LHCN-M2 (cell line): ENCODE measurements around the gene CD200R1L. TPM values are rescaled to one million over a fixed set of nuclear protein-coding genes. Genes with fewer than 3 reads are reported as not detected.
"Not testable (repeated sequence)": the region's sequence is repeated elsewhere in the genome, so short reads cannot be mapped to it uniquely, and the experiment has no call there.

Experiments
- DNase-seq: peaks from one replicate; pipeline ENCODE4 v3.0.0-alpha.2; 2012; ENCODE audit warnings: low read depth
- polyA plus RNA-seq: library from polyadenylated mRNA; unstranded; fragments of >200 nt; gene quantifications from one replicate; pipeline ENCODE4 v1.2.1, GENCODE V29; 2012; ENCODE audit warnings: missing spikeins
- total RNA-seq: library from RNA; depleted of rRNA; stranded (reverse); fragments of >200 nt; gene quantifications from 2 replicates; pipeline ENCODE4 v1.2.3, GENCODE V29; 2014; rRNA removed

The CD200R1L gene
- not detected in 2 replicates for total RNA-seq
- 0.06 TPM for polyA plus RNA-seq

DNA sequence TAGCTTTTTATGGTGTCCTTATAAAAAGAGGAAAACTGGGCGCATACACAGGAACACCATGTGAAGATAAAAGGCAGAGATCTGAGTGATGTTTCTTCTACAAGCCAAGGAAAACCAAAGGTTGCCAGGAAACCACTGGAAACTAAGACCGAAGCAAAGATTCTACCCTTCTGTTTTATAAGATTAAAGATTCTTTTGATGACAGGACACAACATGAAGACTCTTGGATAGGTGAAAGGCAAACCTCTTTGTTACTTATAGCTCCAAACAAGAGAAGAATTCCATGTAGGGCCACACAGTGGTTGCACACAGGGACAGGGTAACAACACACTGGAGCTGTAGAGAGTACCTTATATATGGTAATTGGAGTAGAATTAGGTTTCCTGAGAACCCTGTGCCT, at the start of gene CD200R1L:
Gene CD200R1L (minus strand): TSS at position 101 of the 400 bp plus-strand sequence. CDS start 17,497 bp downstream, outside the sequence.
- DNase-seq: no peak

DNA sequence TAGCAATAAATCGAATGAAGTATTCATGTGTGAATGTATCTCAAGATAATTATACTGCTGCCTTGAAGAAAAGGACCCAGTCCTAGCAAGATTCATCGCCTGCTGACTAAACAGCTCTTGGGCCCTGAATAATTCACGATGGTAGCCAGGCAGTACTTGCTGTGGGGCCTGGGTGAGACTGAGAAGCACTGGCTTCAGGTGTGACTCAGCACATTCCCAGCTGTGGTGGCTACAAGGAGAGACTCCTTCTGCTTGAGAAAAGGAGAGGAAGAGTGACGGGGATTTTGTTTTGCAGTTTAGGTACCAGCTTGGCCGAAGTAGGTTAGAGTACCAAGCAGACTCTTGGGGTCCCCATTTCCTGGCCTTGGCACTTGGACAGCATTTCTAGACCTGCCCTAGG, 47.6 kb upstream of the CD200R1L start:
- peak; percentile 83 for DNase-seq

GRCh38 chr3:112889357-112889756, 42.7 kb upstream of the CD200R1L start:
- DNase-seq: no peak

DNA sequence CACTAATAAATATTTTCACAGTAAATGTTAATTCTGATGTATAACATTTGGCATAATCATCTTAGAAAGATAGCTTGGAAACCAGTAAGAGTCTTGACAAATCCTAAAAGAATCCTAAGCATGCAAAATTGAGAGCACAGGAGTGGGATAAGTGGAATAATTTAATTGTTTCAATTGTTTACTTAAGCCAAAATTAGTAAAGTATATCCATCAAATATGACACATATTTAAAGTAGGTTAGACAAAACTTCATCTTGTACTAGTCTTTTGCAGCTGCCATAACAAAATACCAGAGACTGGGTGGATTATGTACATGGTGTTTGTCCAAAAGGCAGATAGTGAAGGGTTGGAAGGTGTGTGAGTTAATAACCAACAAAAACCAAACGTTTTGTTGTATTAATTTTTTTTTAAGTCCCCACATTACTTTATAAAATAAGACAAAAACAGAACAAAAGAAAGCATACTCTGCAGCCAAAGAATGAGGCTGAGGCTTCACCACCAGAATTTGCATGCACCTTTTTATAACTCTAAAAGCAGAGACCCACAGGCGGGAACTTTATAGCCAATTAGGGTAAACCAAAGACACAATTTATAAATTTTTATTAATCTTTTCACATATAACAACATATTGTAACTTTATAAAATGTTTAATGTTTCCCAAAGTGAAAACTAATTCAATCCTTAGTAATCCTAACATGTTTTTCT, 41.9 kb upstream of the CD200R1L start:
- peak; percentile 59 for DNase-seq

- DNase-seq: no peak
Observed at GRCh38 chr3:112884678-112885290, 38.1 kb upstream of the CD200R1L start.

- DNase-seq: no peak
Observed at GRCh38 chr3:112881891-112882290, 35.2 kb upstream of the CD200R1L start.

DNA sequence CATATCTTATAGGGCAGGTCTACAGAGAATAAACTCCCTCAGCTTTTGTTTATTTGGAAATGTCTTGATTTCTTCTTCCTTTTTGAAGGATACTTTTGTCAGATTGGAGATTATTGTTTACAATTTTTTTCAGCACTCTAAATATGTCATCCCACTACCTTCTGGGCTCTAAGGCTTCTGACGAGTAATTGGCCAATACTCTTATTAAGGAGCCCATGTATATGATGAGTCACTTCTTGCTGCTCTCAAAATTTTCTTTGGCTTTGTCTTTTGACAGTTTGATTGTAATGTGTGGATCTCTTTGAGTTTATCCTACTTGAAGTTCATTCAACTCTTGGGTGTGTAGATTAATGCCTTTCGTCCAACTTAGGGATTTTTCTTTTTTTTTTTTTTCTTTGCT, 28.9 kb upstream of the CD200R1L start:
- no peak for DNase-seq

GRCh38 chr3:112874725-112875124, 28.1 kb upstream of the CD200R1L start:
- no peak for DNase-seq

GRCh38 chr3:112873632-112874031, 27.0 kb upstream of the CD200R1L start:
- DNase-seq: no peak

DNA sequence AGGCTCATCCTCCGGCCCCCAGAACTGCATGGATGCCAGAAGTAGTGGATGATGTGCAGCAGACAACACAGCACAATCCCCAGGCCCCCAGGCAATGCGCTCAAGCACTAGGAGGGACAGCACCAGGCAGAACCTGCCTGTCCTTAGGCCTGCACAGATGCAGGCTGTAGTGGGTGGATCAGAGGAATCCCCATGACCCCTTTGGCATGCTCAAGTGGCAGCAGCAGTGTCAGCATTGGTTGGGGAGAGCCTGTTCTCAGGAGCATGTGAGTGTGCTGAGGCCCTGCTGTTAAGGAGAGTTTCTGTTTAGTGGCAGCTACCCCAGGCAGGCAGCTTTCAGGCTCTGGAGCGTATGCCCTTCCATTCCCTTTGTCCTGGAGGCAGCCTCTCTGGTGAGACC, 25.1 kb upstream of the CD200R1L start:
- no peak for DNase-seq

GRCh38 chr3:112865757-112866156, 19.1 kb upstream of the CD200R1L start:
- no peak for DNase-seq

GRCh38 chr3:112860898-112861297, 14.2 kb upstream of the CD200R1L start:
- no peak for DNase-seq

DNA sequence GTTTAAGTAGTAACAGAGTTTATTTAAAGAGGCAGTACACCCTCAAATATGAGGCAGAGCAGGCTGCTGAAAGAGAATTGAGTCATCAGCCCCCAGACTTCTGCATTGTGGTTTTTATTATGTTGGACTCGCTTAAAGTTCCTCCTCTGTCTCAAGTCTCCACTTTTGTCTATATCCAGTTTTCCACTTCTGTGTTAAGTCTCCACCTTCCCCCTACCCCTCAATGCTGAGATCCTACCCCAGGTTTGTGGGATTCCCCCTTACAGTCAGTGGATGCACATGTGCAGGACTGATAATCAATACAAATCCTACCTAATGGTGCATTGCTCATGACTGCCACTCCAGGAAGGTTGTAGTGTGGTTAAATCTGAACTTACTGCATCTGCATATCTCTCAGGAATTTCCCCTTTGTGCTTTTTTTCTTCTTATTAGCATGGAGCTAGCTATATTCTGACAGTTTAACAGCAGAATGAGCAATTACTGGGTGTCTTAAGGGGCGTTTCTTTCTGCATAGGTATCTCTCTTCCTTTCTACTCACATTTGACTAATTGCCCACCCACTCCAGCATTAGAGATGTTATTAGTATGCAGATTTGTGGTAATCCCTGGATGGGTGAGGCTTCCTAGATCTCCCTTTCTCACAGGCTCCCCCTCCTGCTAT, 11.9 kb upstream of the CD200R1L start:
- peak; percentile 10 for DNase-seq

- no peak for DNase-seq
Observed at GRCh38 chr3:112857526-112857925, 10.9 kb upstream of the CD200R1L start.

- no peak for DNase-seq
Observed at GRCh38 chr3:112856537-112856936, 9.9 kb upstream of the CD200R1L start.

DNA sequence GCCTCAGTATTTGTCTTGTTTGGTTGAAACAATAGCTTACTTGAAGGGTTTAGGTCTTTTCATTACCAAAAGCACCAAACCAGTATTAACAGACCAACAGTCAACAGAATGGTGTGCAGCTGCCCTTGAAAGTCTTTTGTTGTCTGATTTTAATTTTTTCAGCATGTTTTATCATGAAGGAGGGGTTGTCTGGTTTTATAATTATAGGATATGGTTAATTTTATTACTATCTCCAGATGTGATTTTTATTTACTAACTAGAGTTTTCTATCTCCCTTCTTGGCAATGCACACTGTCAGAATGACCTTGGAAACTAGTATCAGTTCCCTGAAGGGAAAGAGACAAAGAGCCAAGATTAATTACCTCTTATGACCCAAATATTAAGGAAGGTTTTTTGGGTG, 9.2 kb upstream of the CD200R1L start:
- no peak for DNase-seq

GRCh38 chr3:112855074-112855473, 8.4 kb upstream of the CD200R1L start:
- not testable (repeated sequence) for DNase-seq

DNA sequence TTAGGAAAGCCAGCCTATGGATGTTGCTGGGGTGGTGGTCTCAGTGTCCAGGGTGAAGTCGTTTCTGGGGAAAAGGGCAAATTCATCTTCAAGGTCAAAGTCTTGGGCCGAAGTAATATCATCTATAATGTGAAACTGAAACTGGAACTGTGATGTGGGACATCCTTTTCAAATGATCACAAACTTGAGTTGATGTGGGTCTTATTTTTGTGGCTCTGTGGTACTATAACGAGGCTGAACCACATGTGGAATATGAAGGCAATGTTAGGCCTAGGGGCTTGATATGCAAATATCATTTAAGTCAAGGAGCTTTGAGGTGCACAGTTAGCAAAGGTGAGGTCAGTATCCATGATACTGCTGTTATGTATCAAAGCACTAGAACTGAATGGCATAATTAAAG, 1.5 kb upstream of the CD200R1L start:
- no peak for DNase-seq

DNA sequence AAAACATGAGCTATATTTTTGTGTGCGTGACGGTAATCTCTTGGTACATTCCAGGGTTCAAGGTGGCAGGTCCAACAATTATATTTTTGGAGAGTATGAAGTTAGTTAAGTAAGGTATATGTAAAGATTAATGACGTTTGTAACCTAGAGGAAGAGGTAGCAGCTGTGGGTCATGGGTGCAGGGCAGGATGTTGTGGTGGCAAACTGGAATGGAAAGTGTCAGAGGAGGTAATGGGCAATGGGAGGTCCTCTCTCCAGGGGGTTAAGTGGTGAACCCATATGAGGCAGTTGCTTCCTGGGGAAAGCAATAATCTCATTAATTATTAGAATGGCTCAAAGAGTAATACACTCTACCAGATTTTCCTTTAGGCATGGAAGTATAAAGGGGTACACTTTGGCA, 1.0 kb upstream of the CD200R1L start:
- DNase-seq: no peak

GRCh38 chr3:112845772-112846171, 892 bp downstream of the CD200R1L start:
- DNase-seq: no peak

- no peak for DNase-seq
Observed at GRCh38 chr3:112829046-112829445, 17.6 kb downstream of the CD200R1L start.
